Measurements from ENCODE around the gene SCUBE3. TPM values are rescaled to one million over a fixed set of nuclear protein-coding genes. Genes with fewer than 3 reads are reported as not detected.

The SCUBE3 gene
- total RNA-seq, 2 donors from 2014 or later = 75.6 to 101 TPM

DNA sequence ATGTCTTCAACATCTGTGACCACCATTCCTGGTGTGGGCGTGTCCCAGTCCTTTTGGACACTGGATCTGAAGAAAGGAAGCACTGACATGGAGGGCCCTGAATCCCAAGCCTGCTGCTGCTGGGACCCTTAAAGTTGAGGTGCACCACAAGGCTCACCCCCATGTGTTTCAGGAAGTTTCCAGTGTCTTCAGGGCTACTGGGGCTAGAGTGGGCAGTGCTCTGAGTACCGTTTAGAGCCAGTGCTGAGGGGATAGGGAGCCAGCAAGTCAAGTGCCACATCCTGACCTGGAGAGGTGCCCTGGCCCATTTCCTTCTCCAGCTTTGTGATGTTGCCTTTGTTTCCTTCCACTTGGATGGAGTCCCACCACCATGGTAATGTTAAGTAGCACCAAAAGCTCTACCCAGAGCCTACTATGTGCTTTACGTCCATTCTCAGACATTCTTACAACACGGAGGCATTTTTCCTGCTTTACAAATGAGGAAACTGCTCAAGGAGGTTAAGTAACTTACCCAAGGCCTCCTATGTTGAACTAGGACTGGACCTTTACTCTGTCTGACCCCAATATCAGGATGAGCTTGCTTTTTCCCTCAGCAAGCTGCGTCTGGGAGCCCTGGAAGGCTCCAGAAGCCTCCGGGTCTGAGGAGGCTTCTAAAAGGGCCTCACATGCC is 83.3 kb downstream of the SCUBE3 start:
- Histone ChIP-seq H3K36me3 (peaks cover 23% of the 10 kb centered on the region), H3K27me3 (replicated peaks; ENCODE audit: insufficient read depth) (no peaks in the 10 kb centered on the region), H3K27ac (peak overlapping the region; percentile 10 to 42), H3K9me3 (no peaks in the 10 kb centered on the region), H3K4me3 (peak overlapping the region; percentile 69), H3K4me1 (ENCODE audit: control insufficient read depth in 1 of 2, low read depth in 2 of 2) (peaks cover 0 to 14% of the 10 kb centered on the region in 2 donors)
- DNase-seq (ENCODE audit: low spot score) (no peak), ATAC-seq (ENCODE audit: insufficient number of reproducible peaks, low FRiP score, low read depth) (no peak)
- TF ChIP-seq, protein P1, sequence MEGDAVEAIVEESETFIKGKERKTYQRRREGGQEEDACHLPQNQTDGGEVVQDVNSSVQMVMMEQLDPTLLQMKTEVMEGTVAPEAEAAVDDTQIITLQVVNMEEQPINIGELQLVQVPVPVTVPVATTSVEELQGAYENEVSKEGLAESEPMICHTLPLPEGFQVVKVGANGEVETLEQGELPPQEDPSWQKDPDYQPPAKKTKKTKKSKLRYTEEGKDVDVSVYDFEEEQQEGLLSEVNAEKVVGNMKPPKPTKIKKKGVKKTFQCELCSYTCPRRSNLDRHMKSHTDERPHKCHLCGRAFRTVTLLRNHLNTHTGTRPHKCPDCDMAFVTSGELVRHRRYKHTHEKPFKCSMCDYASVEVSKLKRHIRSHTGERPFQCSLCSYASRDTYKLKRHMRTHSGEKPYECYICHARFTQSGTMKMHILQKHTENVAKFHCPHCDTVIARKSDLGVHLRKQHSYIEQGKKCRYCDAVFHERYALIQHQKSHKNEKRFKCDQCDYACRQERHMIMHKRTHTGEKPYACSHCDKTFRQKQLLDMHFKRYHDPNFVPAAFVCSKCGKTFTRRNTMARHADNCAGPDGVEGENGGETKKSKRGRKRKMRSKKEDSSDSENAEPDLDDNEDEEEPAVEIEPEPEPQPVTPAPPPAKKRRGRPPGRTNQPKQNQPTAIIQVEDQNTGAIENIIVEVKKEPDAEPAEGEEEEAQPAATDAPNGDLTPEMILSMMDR (IDR thresholded peaks at IDR 0.05) = no peak

DNA sequence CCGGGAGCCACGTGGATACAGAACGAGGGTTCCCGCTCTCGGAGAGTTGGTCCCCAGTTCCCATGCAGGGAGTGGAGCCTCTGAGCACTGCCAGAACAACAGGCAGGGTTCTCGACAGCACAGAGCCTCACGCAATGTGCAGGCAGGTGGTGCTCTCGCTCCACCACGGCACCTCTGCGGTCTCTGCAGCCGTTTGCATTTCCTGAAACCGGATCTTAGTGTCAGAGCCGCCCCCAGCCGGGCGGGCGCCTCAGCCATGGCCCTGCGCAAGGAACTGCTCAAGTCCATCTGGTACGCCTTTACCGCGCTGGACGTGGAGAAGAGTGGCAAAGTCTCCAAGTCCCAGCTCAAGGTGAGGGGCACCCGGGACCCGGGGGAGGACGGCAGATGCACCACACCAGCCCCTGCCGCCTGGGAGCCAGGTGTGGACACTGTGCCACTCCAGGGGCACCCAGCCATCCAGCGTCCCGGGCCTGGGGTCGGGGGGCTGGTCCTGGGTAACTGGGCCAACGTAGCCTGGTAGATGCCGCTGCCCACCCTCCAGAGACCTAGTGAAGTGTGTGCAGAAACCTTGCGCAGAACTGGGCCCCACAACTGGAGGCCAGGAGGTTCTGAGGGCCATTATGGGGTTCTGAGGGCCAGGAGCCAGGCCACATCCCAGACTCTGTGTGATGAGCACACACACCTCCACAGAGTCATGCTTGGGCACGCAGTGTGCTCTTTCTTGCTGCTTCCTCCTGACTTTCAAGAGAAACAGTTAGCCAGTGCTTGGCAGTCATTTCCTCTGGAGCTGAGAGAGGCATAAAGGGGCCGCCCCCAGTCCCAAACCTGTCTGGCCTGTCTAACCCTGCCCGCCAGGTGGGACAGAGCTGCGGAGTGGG is 84.1 kb downstream of the SCUBE3 start, which contains the start of gene DEF6:
TSS of gene DEF6 (plus strand) at position 218 of the 881 bp plus-strand sequence. CDS start at position 257, 39 bp downstream.
- Histone ChIP-seq H3K9me3 (no peaks in the 10 kb centered on the region), H3K27ac (peak within 1 kb of the TSS; percentile 10 to 42), H3K27me3 (replicated peaks; ENCODE audit: insufficient read depth) (no peaks in the 10 kb centered on the region), H3K36me3 (peaks cover 16% of the 10 kb centered on the region), H3K4me3 (peak within 1 kb of the TSS; percentile 69), H3K4me1 (ENCODE audit: control insufficient read depth in 1 of 2, low read depth in 2 of 2) (peaks cover 0 to 14% of the 10 kb centered on the region in 2 donors)
- TF ChIP-seq, protein P1 (IDR thresholded peaks at IDR 0.05) = peak; percentile 52
- ATAC-seq (ENCODE audit: insufficient number of reproducible peaks, low FRiP score, low read depth) = peak; percentile 39
- DNase-seq (ENCODE audit: low spot score) = peak; percentile 38

DNA sequence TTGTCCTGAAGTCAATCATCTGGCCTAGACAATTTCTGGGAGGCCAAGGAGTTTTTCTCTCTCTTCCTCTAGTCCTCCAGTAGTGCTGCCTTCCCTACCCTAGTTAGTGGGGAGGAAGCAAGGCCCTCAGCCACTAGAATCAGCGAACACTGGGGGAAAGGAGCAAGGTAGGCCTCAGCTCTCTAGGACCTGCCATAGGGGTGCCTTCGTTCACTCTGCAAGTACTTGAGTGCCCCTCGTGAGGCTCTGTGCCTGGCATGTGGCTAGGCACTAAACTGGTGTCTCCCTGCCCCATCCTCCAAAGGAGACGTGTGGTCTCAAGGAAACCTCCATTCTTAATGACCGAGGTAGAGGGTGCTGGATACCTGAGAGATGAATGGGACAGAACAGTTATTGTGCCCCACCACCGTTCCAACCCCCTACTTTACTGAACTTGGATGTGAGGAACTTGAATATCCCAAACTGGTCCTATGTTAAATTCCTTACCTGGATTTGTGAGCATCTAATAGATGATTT is 84.9 kb downstream of the SCUBE3 start:
- H3K4me1 ChIP-seq (ENCODE audit: control insufficient read depth in 1 of 2, low read depth in 2 of 2) = peaks cover 0 to 14% of the 10 kb centered on the region in 2 donors
- ATAC-seq (ENCODE audit: insufficient number of reproducible peaks, low FRiP score, low read depth) (no peak), DNase-seq (ENCODE audit: low spot score) (no peak)
- H3K9me3 ChIP-seq = no peaks in the 10 kb centered on the region
- H3K27me3 ChIP-seq (replicated peaks; ENCODE audit: insufficient read depth) = no peaks in the 10 kb centered on the region
- peaks cover 10% of the 10 kb centered on the region for H3K36me3 ChIP-seq
- no peak overlapping the region for H3K27ac ChIP-seq
- TF ChIP-seq, protein P1 (IDR thresholded peaks at IDR 0.05) = no peak
- H3K4me3 ChIP-seq = peak overlapping the region; percentile 69

DNA sequence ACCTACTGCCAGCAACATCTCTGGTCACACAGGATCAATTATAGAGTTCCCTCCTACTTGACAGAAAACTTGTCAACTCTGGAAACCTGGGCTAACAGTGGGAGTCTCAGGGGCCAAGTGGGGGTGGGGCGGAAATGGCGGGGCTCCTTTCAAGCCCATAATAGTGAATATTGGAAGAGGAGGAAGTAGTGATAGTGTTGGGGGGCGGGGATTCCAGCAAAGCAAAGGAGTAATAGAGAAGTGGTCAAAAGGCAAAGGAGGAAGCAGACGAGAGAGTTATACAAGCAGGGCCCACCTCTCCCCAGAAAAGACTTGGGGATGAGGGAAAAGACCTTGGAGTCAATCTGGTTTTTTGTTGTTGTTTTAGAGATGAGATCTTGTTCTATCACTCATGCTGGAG is 85.9 kb downstream of the SCUBE3 start:
- TF ChIP-seq, protein P1 (IDR thresholded peaks at IDR 0.05) = no peak
- Histone ChIP-seq H3K36me3 (peaks cover 10% of the 10 kb centered on the region), H3K9me3 (no peaks in the 10 kb centered on the region), H3K27me3 (replicated peaks; ENCODE audit: insufficient read depth) (no peaks in the 10 kb centered on the region), H3K4me3 (peak overlapping the region; percentile 12), H3K27ac (no peak overlapping the region), H3K4me1 (ENCODE audit: control insufficient read depth in 1 of 2, low read depth in 2 of 2) (peaks cover 0 to 14% of the 10 kb centered on the region in 2 donors)
- no peak for DNase-seq (ENCODE audit: low spot score)
- ATAC-seq (ENCODE audit: insufficient number of reproducible peaks, low FRiP score, low read depth) = no peak

DNA sequence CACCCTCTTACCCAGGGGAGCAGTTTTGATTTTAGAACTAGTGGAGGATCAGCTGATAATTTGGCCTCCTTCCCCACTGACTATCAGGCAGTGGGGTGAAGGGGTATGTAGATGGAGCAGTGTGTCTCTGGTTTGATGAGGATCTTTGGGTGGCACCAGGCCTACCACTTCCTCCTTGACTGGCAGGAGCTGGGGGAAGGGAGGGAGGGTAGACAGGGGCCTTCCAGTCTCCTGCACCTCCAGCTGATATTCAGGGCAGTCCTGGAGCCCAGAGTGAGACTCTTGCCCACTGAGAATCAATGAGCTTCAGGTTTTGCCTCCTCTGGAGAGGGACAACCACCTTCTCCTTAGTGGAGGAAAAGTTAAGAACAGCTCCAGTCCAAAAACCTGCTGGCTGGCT is 87.1 kb downstream of the SCUBE3 start:
- H3K4me3 ChIP-seq = no peak overlapping the region
- H3K27ac ChIP-seq = no peak overlapping the region
- H3K9me3 ChIP-seq = no peaks in the 10 kb centered on the region
- TF ChIP-seq, protein P1 (IDR thresholded peaks at IDR 0.05) = no peak
- H3K27me3 ChIP-seq (replicated peaks; ENCODE audit: insufficient read depth) = no peaks in the 10 kb centered on the region
- no peak for DNase-seq (ENCODE audit: low spot score)
- H3K36me3 ChIP-seq = no peaks in the 10 kb centered on the region
- H3K4me1 ChIP-seq (ENCODE audit: control insufficient read depth in 1 of 2, low read depth in 2 of 2) = peaks cover 0 to 14% of the 10 kb centered on the region in 2 donors
- ATAC-seq (ENCODE audit: insufficient number of reproducible peaks, low FRiP score, low read depth) = no peak
